K562 (cell line): ENCODE data around the gene CCDC92. TPM values are rescaled to one million over a fixed set of nuclear protein-coding genes. Genes with fewer than 3 reads are reported as not detected.

Experiments used
- ATAC-seq: fragments of 200-7000 bp; cut with Tn5 transposase; 3 replicates; pipeline ENCODE4 v1.9.1; 2020; ENCODE audit warnings: moderate library complexity
- BruUV-seq: library from RNA; stranded (reverse); fragments of 400-500 nt; replicated peaks from 2 replicates; lab custom pipeline; 2021; lab: Mats Ljungman, UMichigan
- CTCF ChIA-PET: fragments of 300-600 bp; formaldehyde crosslinking; extraction: SDS; loops from one replicate; lab custom pipeline; 2021; ENCODE audit warnings: low intra/inter-chr PET ratio; lab: Yijun Ruan, JAX
- POLR2A ChIA-PET: fragments of 300-600, 350-650 bp; sonication (Branson Sonifier 250); formaldehyde crosslinking; extraction: SDS; loops from one replicate; lab custom pipeline; 2021; ENCODE audit warnings: antibody characterized with exemption, inconsistent platforms; lab: Yijun Ruan, JAX
- DNase-seq, 4 experiments: peaks; one replicate each; pipeline versions ENCODE4 v3.0.0 to v3.0.0-alpha.2; 2011 to 2018; ENCODE audit warnings: low spot score in 3 of 4, mixed read lengths in 3 of 4; ENCODE audit errors: extremely low read depth in 1 of 4
- FAIRE-seq: peaks from 2 replicates; lab custom pipeline; 2011; peaks lifted over from hg19 to GRCh38; lab: Jason Lieb, UNC
- H2AFZ ChIP-seq: 2 replicates; pipeline ENCODE4 v1.6.0; 2011; ENCODE audit warnings: low read depth, low read length, control low read depth, inconsistent platforms
- H3K27ac ChIP-seq: fragments of 200-600 bp; 3 replicates; pipeline ENCODE4 v1.8.0; 2011; ENCODE audit warnings: low read depth, mild to moderate bottlenecking, control low read depth, inconsistent platforms, low read length, moderate library complexity, mixed read lengths; ENCODE audit errors: extremely low read depth
- H3K27me3 ChIP-seq, 2 experiments: fragments of 300-600 bp in 1 of 2; 2 replicates in 1 of 2; 3 replicates in 1 of 2; pipeline versions ENCODE4 v1.6.0 to v1.8.0; 2011; ENCODE audit warnings: inconsistent platforms in 2 of 2, low read length in 2 of 2, mild to moderate bottlenecking in 1 of 2, mixed read lengths in 1 of 2, moderate library complexity in 1 of 2; ENCODE audit not compliant: control insufficient read depth in 2 of 2, insufficient read depth in 2 of 2
- H3K36me3 ChIP-seq: fragments of 300-600 bp; 3 replicates; pipeline ENCODE4 v1.8.0; 2011; ENCODE audit warnings: mild to moderate bottlenecking, low read length, inconsistent platforms; ENCODE audit not compliant: control insufficient read depth, insufficient read depth
- H3K4me1 ChIP-seq, 2 experiments: fragments of 200-600 bp in 1 of 2; replicated peaks in 1 of 2; 2 replicates in 1 of 2; 3 replicates in 1 of 2; pipeline versions ENCODE4 v1.5.1 to v1.8.0; 2011; ENCODE audit warnings: inconsistent platforms in 2 of 2, low read length in 2 of 2, mild to moderate bottlenecking in 1 of 2, mixed read lengths in 1 of 2, moderate library complexity in 1 of 2; ENCODE audit not compliant: control insufficient read depth in 2 of 2, insufficient read depth in 2 of 2
- H3K4me2 ChIP-seq: 2 replicates; pipeline ENCODE4 v1.6.1; 2011; ENCODE audit warnings: low read length, control low read depth, inconsistent platforms, mixed read lengths; ENCODE audit not compliant: insufficient read depth
- H3K4me3 ChIP-seq: fragments of 200-600 bp; sonication (generic), shearing (Covaris generic); 2 replicates; pipeline ENCODE4 v1.5.1; 2016; ENCODE audit warnings: control low read depth, inconsistent platforms
- H3K79me2 ChIP-seq: fragments of 200-600 bp; 3 replicates; pipeline ENCODE4 v1.8.0; 2011; ENCODE audit warnings: low read length, inconsistent platforms; ENCODE audit not compliant: control insufficient read depth, insufficient read depth
- H3K9ac ChIP-seq, 2 experiments: 2 replicates each; pipeline versions ENCODE4 v1.6.0 to v1.6.1; 2011; ENCODE audit warnings: low read depth in 2 of 2, low read length in 2 of 2, control low read depth in 1 of 2, inconsistent platforms in 1 of 2, mild to moderate bottlenecking in 1 of 2, mixed read lengths in 1 of 2; ENCODE audit not compliant: insufficient read depth in 1 of 2
- H3K9me1 ChIP-seq: one replicate; pipeline ENCODE4 v1.6.0; 2011; ENCODE audit warnings: inconsistent platforms, mild to moderate bottlenecking, low read length, moderate library complexity; ENCODE audit not compliant: control insufficient read depth, insufficient read depth
- H3K9me3 ChIP-seq: replicated peaks from 2 replicates; pipeline ENCODE4 v1.5.1; 2011; ENCODE audit warnings: low read depth, low read length, inconsistent platforms; ENCODE audit not compliant: control insufficient read depth, insufficient read depth
- H4K20me1 ChIP-seq: replicated peaks from 2 replicates; pipeline ENCODE4 v1.6.1; 2011; ENCODE audit warnings: low read length, inconsistent platforms, mixed read lengths; ENCODE audit not compliant: control insufficient read depth, insufficient read depth
- BRD4 ChIP-seq: fragments of 200-600 bp; sonication (generic); IDR thresholded peaks from 2 replicates; pipeline ENCODE4 v1.6.1; 2017; ENCODE audit warnings: inconsistent platforms
- BRD9 ChIP-seq: fragments of 450-650 bp; IDR thresholded peaks from 2 replicates; pipeline ENCODE4 v1.6.1; 2018; ENCODE audit warnings: low read depth; ENCODE audit not compliant: partially characterized antibody
- CXXC5 ChIP-seq: fragments of 250-450 bp; sonication (Bioruptor Pico); IDR thresholded peaks from 2 replicates; pipeline ENCODE4 v1.8.0; 2022; ENCODE audit warnings: inconsistent platforms, mild to moderate bottlenecking, moderate library complexity
- MBD2 ChIP-seq: sonication (generic); IDR thresholded peaks from 2 replicates; pipeline ENCODE4 v1.6.1; 2016; ENCODE audit warnings: low read depth, borderline replicate concordance
- RAD21 ChIP-seq, 2 experiments: fragments of 250-450 bp in 1 of 2; fragments of 450-650 bp in 1 of 2; sonication (Bioruptor Pico) in 1 of 2; formaldehyde crosslinking in 1 of 2; IDR thresholded peaks in 1 of 2; conservative IDR thresholded peaks in 1 of 2; 2 replicates each; pipeline versions ENCODE4 v1.4.0 to v1.8.0; 2020 to 2022; ENCODE audit warnings: mild to moderate bottlenecking in 2 of 2, moderate library complexity in 1 of 2
- TRIM24 ChIP-seq, 2 experiments: fragments of 450-650 bp; IDR thresholded peaks; 2 replicates each; pipeline ENCODE4 v1.6.1; 2016
- ZBTB1 ChIP-seq: sonication (generic); formaldehyde crosslinking; IDR thresholded peaks from 2 replicates; pipeline ENCODE4 v1.8.1; 2023; ENCODE audit warnings: missing genetic modification reagents, low read depth, mild to moderate bottlenecking, borderline replicate concordance
- ZC3H4 ChIP-seq: sonication (generic); formaldehyde crosslinking; IDR thresholded peaks from 2 replicates; pipeline ENCODE4 v1.9.0; 2021; ENCODE audit warnings: missing genetic modification reagents, borderline replicate concordance
- WGBS: fragments of 100-300 bp; shearing (Covaris generic); methylation state at CpG from one replicate; pipeline ENCODE4 v1.1.6; 2016; ENCODE audit warnings: low coverage, mixed read lengths; ENCODE audit not compliant: insufficient coverage; ENCODE audit errors: missing lambda C conversion rate; 5-methylcytosine and 5-hydroxymethylcytosine counted together
- in situ Hi-C: fragments of 300-500 bp; cut with MboI; formaldehyde crosslinking; loops from 4 replicates; pipeline ENCODE4 v1.15.0; 2018; ENCODE audit warnings: inconsistent platforms, mixed read lengths
- intact Hi-C: fragments of 100-400 bp; cut with micrococcal nuclease; formaldehyde crosslinking; loops from 2 replicates; pipeline ENCODE4 v1.14.2; 2022
- polyA plus RNA-seq, 8 experiments: library from polyadenylated mRNA; depleted of rRNA in 4 of 8; stranded (reverse) in 5 of 8; unstranded in 3 of 8; fragments of >200 nt; fragmentation: Nextera tagmentation in 2 of 8; fragmentation: Illumina TruSeq in 1 of 8; extraction: Ambion mirVana in 2 of 8; extraction: Trizol in 1 of 8; gene quantifications; 2 replicates each; pipeline versions ENCODE4 v1.2.1 to v1.2.3, GENCODE V29; 2011 to 2014; ENCODE audit warnings: inconsistent platforms in 1 of 8, missing spikeins in 1 of 8
- total RNA-seq, 7 experiments: library from RNA; depleted of rRNA in 6 of 7; stranded (reverse); fragments of >200 nt in 6 of 7; fragmentation: Illumina TruSeq in 2 of 7; extraction: Trizol in 2 of 7; gene quantifications; 2 replicates each; pipeline versions ENCODE4 v1.2.1 to v1.2.3, GENCODE V29; 2011 to 2021; ENCODE audit warnings: low replicate concordance in 1 of 7
- TF ChIP-seq, protein P1 (sequence below): fragments of 450-650 bp; IDR thresholded peaks from 2 replicates; pipeline ENCODE4 v1.6.1; 2016; ENCODE audit warnings: low read depth
- TF ChIP-seq, protein P2 (sequence below): fragments of 250-450 bp; sonication (Bioruptor Pico); IDR thresholded peaks from 2 replicates; pipeline ENCODE4 v1.9.0; 2021; ENCODE audit warnings: mild to moderate bottlenecking
- TF ChIP-seq, protein P3 (sequence below), 2 experiments: IDR thresholded peaks; 2 replicates each; pipeline ENCODE4 v1.6.1; 2012; ENCODE audit warnings: improper control_type of control experiment in 2 of 2, low read depth in 2 of 2, low read length in 2 of 2, borderline replicate concordance in 1 of 2

The CCDC92 gene
- total and polyA plus RNA-seq, 9 of the 15 experiments (the other 6 are each of a cell fraction or from before 2014, with no cell fraction given): 0.27 to 5.9 (median 2.1) TPM

DNA sequence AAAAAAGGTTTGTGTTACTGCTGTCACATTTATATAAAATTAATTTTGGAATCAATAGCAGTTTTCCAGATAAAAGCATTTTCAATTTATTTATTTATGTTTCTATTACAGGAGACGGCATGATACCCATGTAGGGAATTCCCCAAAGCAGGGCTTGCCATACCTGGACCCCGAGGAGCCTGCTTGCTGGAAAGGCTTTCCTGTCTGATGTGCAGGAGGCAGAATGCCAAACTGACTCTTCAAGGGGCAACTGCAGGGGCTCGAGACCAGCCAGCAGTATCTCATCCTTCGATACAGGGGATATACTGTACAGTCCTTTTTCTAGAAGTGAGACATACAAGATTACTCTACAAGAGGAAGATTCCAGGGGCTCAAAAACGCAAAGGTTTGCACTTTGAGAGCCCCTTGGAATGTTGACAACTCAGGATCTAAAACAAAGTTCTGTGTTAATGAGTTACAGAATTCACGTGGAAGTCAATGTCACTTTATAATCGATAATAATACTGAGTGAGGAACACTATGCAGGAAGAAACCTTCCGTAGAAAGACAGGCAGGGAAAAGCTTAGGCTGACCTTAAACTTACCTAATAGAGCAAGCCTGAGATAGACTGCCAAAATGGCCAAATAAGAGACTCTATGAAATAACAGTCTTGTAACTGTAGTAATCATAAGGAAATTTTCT, 38.9 kb upstream of the CCDC92 start:
- H3K27ac ChIP-seq: no peak overlapping the region
- intact Hi-C loops: no loop called here
- H3K9me1 ChIP-seq: no peaks in the 10 kb centered on the region
- in situ Hi-C loops: no loop called here
- no peak overlapping the region for H2AFZ ChIP-seq
- TF ChIP-seq, protein P1, sequence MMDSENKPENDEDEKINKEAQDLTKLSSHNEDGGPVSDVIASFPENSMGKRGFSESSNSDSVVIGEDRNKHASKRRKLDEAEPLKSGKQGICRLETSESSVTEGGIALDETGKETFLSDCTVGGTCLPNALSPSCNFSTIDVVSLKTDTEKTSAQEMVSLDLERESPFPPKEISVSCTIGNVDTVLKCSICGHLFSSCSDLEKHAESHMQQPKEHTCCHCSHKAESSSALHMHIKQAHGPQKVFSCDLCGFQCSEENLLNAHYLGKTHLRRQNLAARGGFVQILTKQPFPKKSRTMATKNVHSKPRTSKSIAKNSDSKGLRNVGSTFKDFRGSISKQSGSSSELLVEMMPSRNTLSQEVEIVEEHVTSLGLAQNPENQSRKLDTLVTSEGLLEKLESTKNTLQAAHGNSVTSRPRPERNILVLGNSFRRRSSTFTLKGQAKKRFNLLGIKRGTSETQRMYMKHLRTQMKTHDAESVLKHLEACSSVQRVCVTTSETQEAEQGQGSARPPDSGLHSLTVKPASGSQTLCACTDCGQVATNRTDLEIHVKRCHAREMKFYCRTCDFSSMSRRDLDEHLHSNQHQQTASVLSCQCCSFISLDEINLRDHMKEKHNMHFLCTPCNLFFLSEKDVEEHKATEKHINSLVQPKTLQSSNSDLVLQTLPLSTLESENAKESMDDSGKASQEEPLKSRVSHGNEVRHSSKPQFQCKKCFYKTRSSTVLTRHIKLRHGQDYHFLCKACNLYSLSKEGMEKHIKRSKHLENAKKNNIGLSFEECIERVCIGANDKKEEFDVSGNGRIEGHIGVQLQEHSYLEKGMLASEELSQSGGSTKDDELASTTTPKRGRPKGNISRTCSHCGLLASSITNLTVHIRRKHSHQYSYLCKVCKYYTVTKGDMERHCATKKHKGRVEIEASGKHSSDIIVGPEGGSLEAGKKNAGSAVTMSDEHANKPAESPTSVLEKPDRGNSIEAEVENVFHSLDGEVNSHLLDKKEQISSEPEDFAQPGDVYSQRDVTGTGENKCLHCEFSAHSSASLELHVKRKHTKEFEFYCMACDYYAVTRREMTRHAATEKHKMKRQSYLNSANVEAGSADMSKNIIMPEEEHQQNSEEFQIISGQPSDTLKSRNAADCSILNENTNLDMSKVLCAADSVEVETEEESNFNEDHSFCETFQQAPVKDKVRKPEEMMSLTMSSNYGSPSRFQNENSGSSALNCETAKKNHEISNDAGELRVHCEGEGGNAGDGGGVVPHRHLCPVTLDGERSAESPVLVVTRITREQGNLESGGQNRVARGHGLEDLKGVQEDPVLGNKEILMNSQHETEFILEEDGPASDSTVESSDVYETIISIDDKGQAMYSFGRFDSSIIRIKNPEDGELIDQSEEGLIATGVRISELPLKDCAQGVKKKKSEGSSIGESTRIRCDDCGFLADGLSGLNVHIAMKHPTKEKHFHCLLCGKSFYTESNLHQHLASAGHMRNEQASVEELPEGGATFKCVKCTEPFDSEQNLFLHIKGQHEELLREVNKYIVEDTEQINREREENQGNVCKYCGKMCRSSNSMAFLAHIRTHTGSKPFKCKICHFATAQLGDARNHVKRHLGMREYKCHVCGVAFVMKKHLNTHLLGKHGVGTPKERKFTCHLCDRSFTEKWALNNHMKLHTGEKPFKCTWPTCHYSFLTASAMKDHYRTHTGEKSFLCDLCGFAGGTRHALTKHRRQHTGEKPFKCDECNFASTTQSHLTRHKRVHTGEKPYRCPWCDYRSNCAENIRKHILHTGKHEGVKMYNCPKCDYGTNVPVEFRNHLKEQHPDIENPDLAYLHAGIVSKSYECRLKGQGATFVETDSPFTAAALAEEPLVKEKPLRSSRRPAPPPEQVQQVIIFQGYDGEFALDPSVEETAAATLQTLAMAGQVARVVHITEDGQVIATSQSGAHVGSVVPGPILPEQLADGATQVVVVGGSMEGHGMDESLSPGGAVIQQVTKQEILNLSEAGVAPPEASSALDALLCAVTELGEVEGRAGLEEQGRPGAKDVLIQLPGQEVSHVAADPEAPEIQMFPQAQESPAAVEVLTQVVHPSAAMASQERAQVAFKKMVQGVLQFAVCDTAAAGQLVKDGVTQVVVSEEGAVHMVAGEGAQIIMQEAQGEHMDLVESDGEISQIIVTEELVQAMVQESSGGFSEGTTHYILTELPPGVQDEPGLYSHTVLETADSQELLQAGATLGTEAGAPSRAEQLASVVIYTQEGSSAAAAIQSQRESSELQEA: no peak
- TF ChIP-seq MBD2 (no peak), CXXC5 (CRISPR knock-in tag) (no peak), ZBTB1 (CRISPR knock-in tag) (no peak), BRD9 (no peak), RAD21 (CRISPR knock-in tag; conservative IDR thresholded peaks at IDR 0.05 in 1 of 2, IDR thresholded peaks at IDR 0.05 in 1 of 2) (no peak), BRD4 (no peak), ZC3H4 (CRISPR knock-in tag) (no peak), TRIM24 (IDR thresholded peaks at IDR 0.05) (no peak)
- TF ChIP-seq, protein P2, sequence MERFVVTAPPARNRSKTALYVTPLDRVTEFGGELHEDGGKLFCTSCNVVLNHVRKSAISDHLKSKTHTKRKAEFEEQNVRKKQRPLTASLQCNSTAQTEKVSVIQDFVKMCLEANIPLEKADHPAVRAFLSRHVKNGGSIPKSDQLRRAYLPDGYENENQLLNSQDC (CRISPR knock-in tag): no peak
- TF ChIP-seq, protein P3, sequence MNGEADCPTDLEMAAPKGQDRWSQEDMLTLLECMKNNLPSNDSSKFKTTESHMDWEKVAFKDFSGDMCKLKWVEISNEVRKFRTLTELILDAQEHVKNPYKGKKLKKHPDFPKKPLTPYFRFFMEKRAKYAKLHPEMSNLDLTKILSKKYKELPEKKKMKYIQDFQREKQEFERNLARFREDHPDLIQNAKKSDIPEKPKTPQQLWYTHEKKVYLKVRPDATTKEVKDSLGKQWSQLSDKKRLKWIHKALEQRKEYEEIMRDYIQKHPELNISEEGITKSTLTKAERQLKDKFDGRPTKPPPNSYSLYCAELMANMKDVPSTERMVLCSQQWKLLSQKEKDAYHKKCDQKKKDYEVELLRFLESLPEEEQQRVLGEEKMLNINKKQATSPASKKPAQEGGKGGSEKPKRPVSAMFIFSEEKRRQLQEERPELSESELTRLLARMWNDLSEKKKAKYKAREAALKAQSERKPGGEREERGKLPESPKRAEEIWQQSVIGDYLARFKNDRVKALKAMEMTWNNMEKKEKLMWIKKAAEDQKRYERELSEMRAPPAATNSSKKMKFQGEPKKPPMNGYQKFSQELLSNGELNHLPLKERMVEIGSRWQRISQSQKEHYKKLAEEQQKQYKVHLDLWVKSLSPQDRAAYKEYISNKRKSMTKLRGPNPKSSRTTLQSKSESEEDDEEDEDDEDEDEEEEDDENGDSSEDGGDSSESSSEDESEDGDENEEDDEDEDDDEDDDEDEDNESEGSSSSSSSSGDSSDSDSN (IDR thresholded peaks at IDR 0.05; ENCODE audit: borderline replicate concordance in 1 of 2, low read depth in 2 of 2, low read length in 2 of 2): no peak
- no peak overlapping the region for H3K9ac ChIP-seq
- ChIA-PET CTCF (no interaction called here), POLR2A (interaction anchor here (0.7 kb wide), 1 partner anchor 107 kb away, joined by 3 read pairs; no protein-coding TSS in a partner anchor)
- H3K4me3 ChIP-seq: no peak overlapping the region
- WGBS: 93% methylated on average over 8 of the region's 8 CpGs
- peaks cover 10 to 12% of the 10 kb centered on the region in 2 experiments; a peak in 4 of 5 replicates for H3K4me1 ChIP-seq
- H3K79me2 ChIP-seq: no peaks in the 10 kb centered on the region; the same call in 2 of the 3 replicates
- BruUV-seq: no TSS peak
- FAIRE-seq: no peak
- peaks cover 37% of the 10 kb centered on the region for H3K36me3 ChIP-seq
- H4K20me1 ChIP-seq: peaks cover 9% of the 10 kb centered on the region
- no peaks in the 10 kb centered on the region for H3K9me3 ChIP-seq
- no peak for DNase-seq
- H3K4me2 ChIP-seq: no peak overlapping the region
- no peak for ATAC-seq
- no peaks in the 10 kb centered on the region for H3K27me3 ChIP-seq
